MCF 10A (cell line): Measurements from ENCODE around the gene MYL3. TPM values are rescaled to one million over a fixed set of nuclear protein-coding genes. Genes with fewer than 3 reads are reported as not detected.

Experiments
- BruUV-seq: library from RNA; stranded (reverse); fragments of 400-500 nt; replicated peaks from 2 replicates; lab custom pipeline; 2021; lab: Mats Ljungman, UMichigan
- CTCF ChIA-PET: fragments of 300-600 bp; sonication (Branson Sonifier 250); formaldehyde crosslinking; extraction: SDS; loops from one replicate; lab custom pipeline; 2021; ENCODE audit warnings: antibody characterized with exemption, inconsistent platforms; lab: Yijun Ruan, JAX
- POLR2A ChIA-PET: fragments of 300-600, 350-650 bp; sonication (Branson Sonifier 250); formaldehyde crosslinking; extraction: SDS; loops from one replicate; lab custom pipeline; 2020; ENCODE audit warnings: antibody characterized with exemption, inconsistent platforms; lab: Yijun Ruan, JAX
- DNase-seq: peaks from one replicate; pipeline ENCODE4 v3.0.0-alpha.2; 2018; ENCODE audit not compliant: unreplicated experiment
- H3K27ac Mint-ChIP-seq: one replicate; pipeline ENCODE4 v1.8.0; 2022; ENCODE audit warnings: mild to moderate bottlenecking, low read depth, mixed read lengths; ENCODE audit not compliant: unreplicated experiment
- H3K27me3 Mint-ChIP-seq: one replicate; pipeline ENCODE4 v1.8.0; 2022; ENCODE audit warnings: mixed read lengths; ENCODE audit not compliant: insufficient read depth, unreplicated experiment
- H3K36me3 Mint-ChIP-seq: one replicate; pipeline ENCODE4 v1.8.0; 2022; ENCODE audit warnings: mild to moderate bottlenecking, moderate library complexity, mixed read lengths; ENCODE audit not compliant: insufficient read depth, unreplicated experiment
- H3K4me1 Mint-ChIP-seq: one replicate; pipeline ENCODE4 v1.8.0; 2022; ENCODE audit warnings: mixed read lengths; ENCODE audit not compliant: insufficient read depth, unreplicated experiment
- H3K4me3 Mint-ChIP-seq: one replicate; pipeline ENCODE4 v1.8.0; 2022; ENCODE audit warnings: mild to moderate bottlenecking, moderate library complexity, mixed read lengths; ENCODE audit not compliant: unreplicated experiment
- H3K9me3 Mint-ChIP-seq: one replicate; pipeline ENCODE4 v1.8.0; 2022; ENCODE audit warnings: mixed read lengths; ENCODE audit not compliant: unreplicated experiment
- intact Hi-C: fragments of 100-400 bp; cut with micrococcal nuclease; formaldehyde crosslinking; loops from 2 replicates; pipeline ENCODE4 v1.14.1; 2022
- total RNA-seq: library from RNA; stranded (reverse); gene quantifications from 2 replicates; pipeline ENCODE4 v1.2.3, GENCODE V29; 2022
- TF ChIP-seq, protein P1 (sequence below): fragments of 200-600 bp; IDR thresholded peaks from one replicate; pipeline ENCODE4 v1.8.0; 2022; ENCODE audit warnings: antibody characterized with exemption, mild to moderate bottlenecking; ENCODE audit not compliant: unreplicated experiment

Gene MYL3
- total RNA-seq, 1 experiment from 2014 or later, result not detected

GRCh38 chr3:46871222-46871621, 8.0 kb upstream of the MYL3 start:
- no peaks in the 10 kb centered on the region for H3K36me3 Mint-ChIP-seq
- TF ChIP-seq, protein P1, sequence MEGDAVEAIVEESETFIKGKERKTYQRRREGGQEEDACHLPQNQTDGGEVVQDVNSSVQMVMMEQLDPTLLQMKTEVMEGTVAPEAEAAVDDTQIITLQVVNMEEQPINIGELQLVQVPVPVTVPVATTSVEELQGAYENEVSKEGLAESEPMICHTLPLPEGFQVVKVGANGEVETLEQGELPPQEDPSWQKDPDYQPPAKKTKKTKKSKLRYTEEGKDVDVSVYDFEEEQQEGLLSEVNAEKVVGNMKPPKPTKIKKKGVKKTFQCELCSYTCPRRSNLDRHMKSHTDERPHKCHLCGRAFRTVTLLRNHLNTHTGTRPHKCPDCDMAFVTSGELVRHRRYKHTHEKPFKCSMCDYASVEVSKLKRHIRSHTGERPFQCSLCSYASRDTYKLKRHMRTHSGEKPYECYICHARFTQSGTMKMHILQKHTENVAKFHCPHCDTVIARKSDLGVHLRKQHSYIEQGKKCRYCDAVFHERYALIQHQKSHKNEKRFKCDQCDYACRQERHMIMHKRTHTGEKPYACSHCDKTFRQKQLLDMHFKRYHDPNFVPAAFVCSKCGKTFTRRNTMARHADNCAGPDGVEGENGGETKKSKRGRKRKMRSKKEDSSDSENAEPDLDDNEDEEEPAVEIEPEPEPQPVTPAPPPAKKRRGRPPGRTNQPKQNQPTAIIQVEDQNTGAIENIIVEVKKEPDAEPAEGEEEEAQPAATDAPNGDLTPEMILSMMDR, result no peak
- no peaks in the 10 kb centered on the region for H3K4me1 Mint-ChIP-seq
- H3K27ac Mint-ChIP-seq, result no peak overlapping the region
- intact Hi-C loops, result no loop called here
- H3K9me3 Mint-ChIP-seq, result no peaks in the 10 kb centered on the region
- no peak overlapping the region for H3K4me3 Mint-ChIP-seq
- BruUV-seq, result no TSS peak
- CTCF ChIA-PET, result interaction anchor here (0.6 to 1.8 kb wide), 3 partner anchors 24 to 383 kb away, joined by 3 to 6 read pairs (median 4); no protein-coding TSS in a partner anchor
- POLR2A ChIA-PET, result interaction anchor here (1.1 kb wide), 2 partner anchors 24 to 200 kb away, joined by 3 read pairs; no protein-coding TSS in a partner anchor
- DNase-seq, result no peak
- peaks cover 25% of the 10 kb centered on the region for H3K27me3 Mint-ChIP-seq

GRCh38 chr3:46870651-46871050, 7.4 kb upstream of the MYL3 start:
- H3K27ac Mint-ChIP-seq, result no peak overlapping the region
- TF ChIP-seq, protein P1, result no peak
- POLR2A ChIA-PET, result interaction anchor here (1.1 kb wide), 2 partner anchors 24 to 199 kb away, joined by 3 read pairs; no protein-coding TSS in a partner anchor
- BruUV-seq, result no TSS peak
- peaks cover 25% of the 10 kb centered on the region for H3K27me3 Mint-ChIP-seq
- H3K4me1 Mint-ChIP-seq, result no peaks in the 10 kb centered on the region
- H3K36me3 Mint-ChIP-seq, result no peaks in the 10 kb centered on the region
- CTCF ChIA-PET, result interaction anchor here (0.6 to 1.8 kb wide), 2 partner anchors 39 to 382 kb away, joined by 4 to 6 read pairs; no protein-coding TSS in a partner anchor
- DNase-seq, result no peak
- intact Hi-C loops, result no loop called here
- H3K9me3 Mint-ChIP-seq, result no peaks in the 10 kb centered on the region
- no peak overlapping the region for H3K4me3 Mint-ChIP-seq

DNA sequence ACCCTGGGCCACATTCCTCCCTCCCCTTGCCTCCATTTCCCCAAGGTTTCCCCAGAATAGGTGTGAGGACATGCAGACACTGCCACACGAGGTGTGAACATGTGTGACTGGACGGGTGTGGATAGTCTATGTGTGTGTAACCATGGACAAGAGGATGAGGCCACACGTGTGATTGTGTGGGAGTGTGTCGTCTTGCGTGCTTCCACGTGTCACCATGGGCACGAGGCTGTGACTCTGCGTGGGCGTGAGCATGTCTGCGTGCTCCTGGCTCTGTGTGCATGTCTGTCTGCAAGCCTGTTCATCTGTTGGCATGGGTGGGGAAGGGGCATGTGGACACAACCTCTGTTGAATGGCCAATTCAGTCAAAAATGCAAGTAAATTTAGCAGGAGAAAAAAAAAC, 6.2 kb upstream of the MYL3 start:
- no peak for DNase-seq
- Mint-ChIP-seq H3K27ac (no peak overlapping the region), H3K4me3 (no peak overlapping the region), H3K9me3 (no peaks in the 10 kb centered on the region), H3K4me1 (peaks cover 9% of the 10 kb centered on the region), H3K36me3 (no peaks in the 10 kb centered on the region), H3K27me3 (peaks cover 25% of the 10 kb centered on the region)
- TF ChIP-seq, protein P1, result no peak
- intact Hi-C loops, result no loop called here
- ChIA-PET POLR2A (no interaction called here), CTCF (no interaction called here)
- no TSS peak for BruUV-seq

GRCh38 chr3:46868948-46869347, 5.7 kb upstream of the MYL3 start:
- H3K27me3 Mint-ChIP-seq, result peaks cover 25% of the 10 kb centered on the region
- no peak overlapping the region for H3K4me3 Mint-ChIP-seq
- H3K9me3 Mint-ChIP-seq, result no peaks in the 10 kb centered on the region
- ChIA-PET POLR2A (no interaction called here), CTCF (no interaction called here)
- no TSS peak for BruUV-seq
- DNase-seq, result no peak
- intact Hi-C loops, result no loop called here
- TF ChIP-seq, protein P1, result no peak
- peaks cover 11% of the 10 kb centered on the region for H3K4me1 Mint-ChIP-seq
- no peaks in the 10 kb centered on the region for H3K36me3 Mint-ChIP-seq
- H3K27ac Mint-ChIP-seq, result no peak overlapping the region
